Naive thymus-derived CD8-positive, alpha-beta T cell (primary cell): ENCODE results near the gene TTLL11. TPM values are rescaled to one million over a fixed set of nuclear protein-coding genes. Genes with fewer than 3 reads are reported as not detected.

Experiments used
- ATAC-seq, 2 donors: fragments of 150-1000 bp; cut with Tn5 transposase in 1 of 2; sonication (Bioruptor Pico), chemical (Tn5 transposase) in 1 of 2; 1 replicate in 1 of 2; 2 replicates in 1 of 2; pipeline ENCODE4 v1.10.0; 2021; ENCODE audit warnings: mild to moderate bottlenecking in 2 of 2, moderate library complexity in 2 of 2
- POLR2A ChIA-PET: fragments of 350-600 bp; sonication (Branson Sonifier 250); formaldehyde crosslinking; loops from one replicate; lab custom pipeline; 2021; ENCODE audit warnings: antibody characterized with exemption; lab: Charles Lee
- DNase-seq, 10 donors: peaks; one replicate each; pipeline versions ENCODE4 v3.0.0 to v3.0.0-alpha.2; 2020 to 2022
- H3K27ac Mint-ChIP-seq, 10 donors: one replicate each; pipeline ENCODE4 v1.8.0; 2020 to 2022; ENCODE audit warnings: mild to moderate bottlenecking in 10 of 10, mixed read lengths in 10 of 10, moderate library complexity in 4 of 10, inconsistent platforms in 1 of 10
- H3K27me3 Mint-ChIP-seq, 5 donors: one replicate each; pipeline ENCODE4 v1.8.0; 2021 to 2022; ENCODE audit warnings: mixed read lengths in 5 of 5
- H3K36me3 Mint-ChIP-seq, 3 donors: one replicate each; pipeline ENCODE4 v1.8.0; 2020 to 2022; ENCODE audit warnings: mixed read lengths in 3 of 3, mild to moderate bottlenecking in 2 of 3, inconsistent platforms in 1 of 3
- H3K4me1 Mint-ChIP-seq, 4 donors: one replicate each; pipeline ENCODE4 v1.8.0; 2021 to 2022; ENCODE audit warnings: mixed read lengths in 4 of 4
- H3K4me3 Mint-ChIP-seq, 10 donors: one replicate each; pipeline ENCODE4 v1.8.0; 2020 to 2022; ENCODE audit warnings: mild to moderate bottlenecking in 10 of 10, mixed read lengths in 10 of 10, moderate library complexity in 6 of 10, inconsistent platforms in 1 of 10
- H3K9me3 Mint-ChIP-seq, 9 donors: one replicate each; pipeline ENCODE4 v1.8.0; 2020 to 2022; ENCODE audit warnings: mixed read lengths in 9 of 9, mild to moderate bottlenecking in 3 of 9, inconsistent platforms in 1 of 9, moderate library complexity in 1 of 9
- polyA plus RNA-seq, 3 donors: library from polyadenylated mRNA; unstranded; fragments of 300-500 nt; fragmentation: Illumina TruSeq; gene quantifications; one replicate each; pipeline ENCODE4 v1.2.3, GENCODE V29; 2021
- total RNA-seq, 8 experiments: library from RNA in 2 of 8; stranded (reverse) in 2 of 8; gene quantifications; one replicate each; pipeline ENCODE4 v1.2.3 and lab custom pipeline; 2021 to 2026

Gene TTLL11
- total and polyA plus RNA-seq, 5 experiments from 2014 or later: 2.6 to 6.9 (median 3.8) TPM

DNA sequence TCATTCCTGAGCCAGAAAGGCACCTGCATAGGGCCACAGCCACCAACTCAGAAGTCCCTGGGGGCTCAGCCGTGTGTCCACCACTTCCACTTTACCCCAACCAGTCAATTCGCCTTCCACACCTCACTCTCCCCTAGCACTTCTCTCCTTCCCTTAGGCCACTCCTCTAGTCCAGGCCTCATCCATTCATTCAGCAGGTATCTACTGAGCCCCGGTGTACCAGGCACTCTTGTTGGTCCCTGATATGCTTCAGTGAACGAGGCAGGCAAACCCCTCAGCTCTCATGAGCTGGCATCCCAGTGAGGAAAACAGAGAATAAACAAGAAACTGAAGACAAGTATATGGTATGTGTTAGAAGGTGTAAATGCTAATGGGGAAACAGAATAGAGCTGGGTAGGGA, 37.7 kb upstream of the TTLL11 start:
- Mint-ChIP-seq H3K4me3 (no peak overlapping the region), H3K4me1 (peaks cover 5 to 27% (median 18%) of the 10 kb centered on the region in 4 donors), H3K27me3 (peaks cover 9 to 30% (median 15%) of the 10 kb centered on the region in 5 donors), H3K27ac (peak overlapping the region in 5 of 10 donors; percentile 3 to 75 (median 23)), H3K36me3 (no peaks in the 10 kb centered on the region), H3K9me3 (no peaks in the 10 kb centered on the region)
- ATAC-seq (no peak), DNase-seq (no peak)
- POLR2A ChIA-PET: no interaction called here

DNA sequence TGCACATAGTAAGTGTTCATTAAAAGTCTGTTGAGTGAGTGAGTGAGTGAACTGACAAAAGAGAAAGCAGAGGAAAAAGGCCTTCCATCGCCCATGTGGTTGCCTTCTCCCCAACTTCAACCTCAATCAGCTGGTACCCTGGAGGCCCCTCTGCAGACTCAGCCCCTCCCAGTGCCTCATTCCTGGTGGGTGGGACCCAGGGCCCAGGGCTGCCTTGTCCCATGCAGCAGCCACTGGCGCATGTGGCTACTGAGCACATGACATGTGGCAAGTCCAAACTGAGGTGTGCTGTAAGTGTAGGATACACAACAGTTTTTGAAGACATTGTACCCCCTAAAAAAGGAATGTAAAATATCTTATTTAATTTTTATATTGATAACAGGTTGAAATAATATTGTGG, 36.9 kb upstream of the TTLL11 start:
- no peak for ATAC-seq

DNA sequence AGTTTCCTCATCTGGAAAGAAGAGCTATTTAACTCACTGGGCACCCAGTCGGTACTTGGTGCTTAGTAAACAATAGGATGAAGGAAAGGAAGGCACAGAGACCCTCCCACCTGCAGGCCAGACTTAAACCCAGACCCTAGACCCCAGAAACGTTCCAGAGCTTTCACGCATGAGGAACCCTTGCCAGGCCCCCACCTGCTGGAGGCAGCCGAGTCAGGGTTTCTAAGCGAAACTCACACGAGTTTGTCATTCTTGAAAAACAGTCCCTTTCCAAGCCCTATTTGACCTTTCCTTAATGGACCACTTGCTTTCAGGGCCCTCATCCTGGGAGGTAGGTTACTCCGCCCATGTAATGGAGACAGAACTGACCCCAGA, 35.8 kb upstream of the TTLL11 start:
- no peak for ATAC-seq
- POLR2A ChIA-PET: interaction anchor here (1.3 to 4.7 kb wide), 2 partner anchors 30 to 218 kb away, joined by 3 to 22 read pairs; partner anchors contain the start of genes MORN5 and NDUFA8

More for the DNA sequence above, 36.9 kb upstream of the TTLL11 start:
- H3K27me3 Mint-ChIP-seq: peaks cover 13 to 39% (median 22%) of the 10 kb centered on the region in 5 donors
- no peak overlapping the region for H3K4me3 Mint-ChIP-seq
- H3K36me3 Mint-ChIP-seq: no peaks in the 10 kb centered on the region
- POLR2A ChIA-PET: interaction anchor here (0.6 kb wide), 1 partner anchor 16 kb away, joined by 7 read pairs; no protein-coding TSS in a partner anchor
- peaks cover 9 to 31% (median 26%) of the 10 kb centered on the region in 4 donors for H3K4me1 Mint-ChIP-seq
- no peak for DNase-seq
- H3K9me3 Mint-ChIP-seq: no peaks in the 10 kb centered on the region
- H3K27ac Mint-ChIP-seq: peak overlapping the region in 3 of 10 donors; percentile 24 to 65 (median 59)

DNA sequence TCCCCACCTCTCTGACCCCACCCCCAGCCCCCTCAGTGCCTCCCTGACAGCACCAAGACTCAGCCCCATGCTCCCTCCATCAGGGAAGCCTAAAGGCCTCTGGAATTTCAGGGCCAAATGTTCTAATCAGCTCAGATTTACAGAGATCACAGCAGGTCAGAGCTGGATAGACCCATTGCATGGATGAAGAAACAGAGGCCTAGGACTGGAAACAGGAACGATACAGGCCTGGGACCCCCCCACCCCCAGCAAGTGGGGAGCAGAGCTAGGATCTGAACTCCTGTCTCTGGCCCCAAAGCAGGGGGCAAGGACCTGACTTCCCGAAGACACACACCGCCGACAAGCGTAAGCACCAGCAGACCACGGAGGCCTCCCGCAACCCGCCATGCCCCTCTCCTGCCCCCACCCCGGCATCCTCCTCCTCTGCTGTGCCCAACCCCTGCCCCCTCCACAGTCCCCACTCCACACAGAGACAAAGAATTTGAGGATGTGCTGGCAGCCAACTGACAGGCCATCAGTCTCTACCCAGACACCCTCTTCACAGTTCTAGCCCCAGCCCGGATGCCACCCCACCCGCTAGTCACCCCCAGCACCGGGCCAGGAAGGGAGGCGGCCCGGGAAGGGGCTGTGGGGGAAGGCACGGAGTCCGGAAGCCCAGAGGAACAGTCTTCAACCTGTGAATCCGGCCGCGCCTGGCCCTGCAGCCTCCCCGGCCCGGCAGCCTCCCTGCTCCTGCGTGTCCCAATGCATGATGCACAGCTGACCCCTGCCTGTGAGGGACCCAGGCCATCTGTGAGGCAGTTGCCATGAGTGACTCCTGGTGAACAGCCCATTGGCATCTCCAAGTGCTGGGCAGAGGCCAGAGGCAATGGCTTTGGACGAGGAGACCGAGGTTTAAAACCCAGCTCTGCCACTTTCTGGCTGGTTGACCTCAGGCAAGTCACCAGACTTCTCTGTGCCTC, 35.2 kb upstream of the TTLL11 start:
- POLR2A ChIA-PET: interaction anchor here (0.5 to 4.7 kb wide), 5 partner anchors 31 to 222 kb away, joined by 3 to 22 read pairs (median 4); partner anchors contain the start of genes MORN5 and NDUFA8
- peaks cover 13 to 51% (median 30%) of the 10 kb centered on the region in 5 donors for H3K27me3 Mint-ChIP-seq
- H3K9me3 Mint-ChIP-seq: no peaks in the 10 kb centered on the region
- ATAC-seq: peak; percentile 56 to 63
- H3K27ac Mint-ChIP-seq: peak overlapping the region in 5 of 10 donors; percentile 46 to 73 (median 65)
- no peaks in the 10 kb centered on the region for H3K36me3 Mint-ChIP-seq
- DNase-seq: peak in 4 of 10 donors; percentile 14 to 72 (median 24)
- peak overlapping the region in 7 of 10 donors; percentile 5 to 78 (median 39) for H3K4me3 Mint-ChIP-seq
- H3K4me1 Mint-ChIP-seq: peaks cover 9 to 35% (median 28%) of the 10 kb centered on the region in 4 donors

More for the DNA sequence above, 35.8 kb upstream of the TTLL11 start:
- peaks cover 9 to 35% (median 28%) of the 10 kb centered on the region in 4 donors for H3K4me1 Mint-ChIP-seq
- DNase-seq: no peak
- H3K36me3 Mint-ChIP-seq: no peaks in the 10 kb centered on the region
- H3K9me3 Mint-ChIP-seq: no peaks in the 10 kb centered on the region
- H3K27me3 Mint-ChIP-seq: peaks cover 13 to 49% (median 30%) of the 10 kb centered on the region in 5 donors
- H3K27ac Mint-ChIP-seq: peak overlapping the region in 2 of 10 donors; percentile 65 to 73
- peak overlapping the region in 1 of 10 donors; percentile 1 for H3K4me3 Mint-ChIP-seq

DNA sequence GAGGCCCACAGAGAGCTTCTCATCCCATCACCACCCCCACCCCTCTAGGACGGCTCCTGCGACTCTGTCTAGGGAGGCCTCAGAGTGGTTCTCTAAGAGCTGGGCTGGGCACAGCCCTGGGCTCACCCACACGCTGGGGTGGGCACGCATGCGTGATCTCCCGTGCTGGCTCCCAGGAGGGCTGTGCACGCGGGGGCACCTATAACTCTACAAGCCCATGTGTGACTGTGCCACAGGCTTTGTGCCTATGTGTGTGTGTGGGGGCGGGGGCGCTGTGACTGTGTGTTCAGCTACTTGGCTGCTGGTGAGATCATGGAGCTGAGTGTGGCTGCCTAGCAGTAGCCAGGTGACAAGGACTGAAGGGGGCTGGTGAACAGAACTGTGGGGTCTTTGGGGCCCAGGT, 34.3 kb upstream of the TTLL11 start:
- Mint-ChIP-seq H3K4me3 (peak overlapping the region in 5 of 10 donors; percentile 5 to 77 (median 26)), H3K9me3 (no peaks in the 10 kb centered on the region), H3K27ac (peak overlapping the region in 4 of 10 donors; percentile 24 to 73 (median 56)), H3K4me1 (peaks cover 9 to 36% (median 29%) of the 10 kb centered on the region in 4 donors), H3K36me3 (no peaks in the 10 kb centered on the region), H3K27me3 (peaks cover 13 to 51% (median 30%) of the 10 kb centered on the region in 5 donors)
- ATAC-seq (peak in 1 of 2 donors; percentile 22), DNase-seq (peak in 1 of 10 donors; percentile 65)
- POLR2A ChIA-PET: interaction anchor here (0.5 to 4.7 kb wide), 4 partner anchors 31 to 223 kb away, joined by 3 to 22 read pairs (median 12); no protein-coding TSS in a partner anchor

DNA sequence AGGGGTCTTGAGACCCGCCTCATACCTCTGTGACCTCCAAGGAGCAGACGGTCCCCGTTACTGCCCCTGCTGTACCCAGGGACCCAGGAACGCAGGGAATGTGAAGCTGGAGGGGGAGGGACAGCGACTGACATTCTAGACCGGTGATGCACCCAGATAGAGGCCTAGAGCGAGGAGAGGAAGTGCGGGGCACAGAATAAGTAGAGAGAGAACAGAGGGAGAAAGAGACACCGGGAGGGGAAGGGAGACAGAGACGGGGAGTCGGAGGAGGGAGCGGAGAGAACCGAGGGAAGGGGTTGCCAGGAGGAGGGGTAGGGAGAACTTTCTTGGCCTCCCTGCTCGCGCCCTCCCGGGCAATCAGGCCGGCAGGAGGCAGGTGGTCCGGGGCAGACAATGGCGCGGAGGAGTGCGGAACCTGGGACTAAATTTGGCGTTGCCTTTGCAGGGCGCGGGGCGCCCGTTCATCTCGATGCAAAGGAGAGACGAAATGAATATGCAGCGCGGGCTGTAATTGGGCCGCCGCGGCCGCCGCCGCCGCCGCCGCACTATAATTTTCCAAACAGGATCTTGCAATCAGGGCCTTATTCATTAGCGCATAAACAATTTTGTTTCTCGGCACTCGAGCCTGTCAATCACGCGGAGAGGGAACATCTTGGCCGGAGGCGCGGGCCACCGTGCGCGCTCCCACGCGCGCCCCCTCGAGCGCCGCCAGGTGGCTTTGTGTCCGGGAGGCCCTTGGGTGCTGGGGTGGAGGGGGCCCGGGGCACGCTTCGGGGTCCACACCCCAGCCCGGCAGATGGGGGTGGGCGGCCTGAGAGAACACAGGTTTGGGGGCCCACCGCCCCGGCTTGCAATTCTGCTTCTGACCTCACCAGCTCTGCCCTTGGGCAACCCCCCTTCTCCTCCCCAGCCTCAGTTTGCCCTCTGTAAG, 33.5 kb upstream of the TTLL11 start:
- POLR2A ChIA-PET: interaction anchor here (1.4 to 4.7 kb wide), 4 partner anchors 32 to 224 kb away, joined by 3 to 22 read pairs (median 12); no protein-coding TSS in a partner anchor
- no peaks in the 10 kb centered on the region for H3K36me3 Mint-ChIP-seq
- H3K27me3 Mint-ChIP-seq: peaks cover 10 to 45% (median 26%) of the 10 kb centered on the region in 5 donors
- H3K9me3 Mint-ChIP-seq: no peaks in the 10 kb centered on the region
- ATAC-seq: no peak
- peak in 1 of 10 donors; percentile 61 for DNase-seq
- H3K4me3 Mint-ChIP-seq: peak overlapping the region; percentile 65 to 83 (median 76)
- peak overlapping the region in 7 of 10 donors; percentile 28 to 85 (median 51) for H3K27ac Mint-ChIP-seq
- peaks cover 9 to 36% (median 29%) of the 10 kb centered on the region in 4 donors for H3K4me1 Mint-ChIP-seq

DNA sequence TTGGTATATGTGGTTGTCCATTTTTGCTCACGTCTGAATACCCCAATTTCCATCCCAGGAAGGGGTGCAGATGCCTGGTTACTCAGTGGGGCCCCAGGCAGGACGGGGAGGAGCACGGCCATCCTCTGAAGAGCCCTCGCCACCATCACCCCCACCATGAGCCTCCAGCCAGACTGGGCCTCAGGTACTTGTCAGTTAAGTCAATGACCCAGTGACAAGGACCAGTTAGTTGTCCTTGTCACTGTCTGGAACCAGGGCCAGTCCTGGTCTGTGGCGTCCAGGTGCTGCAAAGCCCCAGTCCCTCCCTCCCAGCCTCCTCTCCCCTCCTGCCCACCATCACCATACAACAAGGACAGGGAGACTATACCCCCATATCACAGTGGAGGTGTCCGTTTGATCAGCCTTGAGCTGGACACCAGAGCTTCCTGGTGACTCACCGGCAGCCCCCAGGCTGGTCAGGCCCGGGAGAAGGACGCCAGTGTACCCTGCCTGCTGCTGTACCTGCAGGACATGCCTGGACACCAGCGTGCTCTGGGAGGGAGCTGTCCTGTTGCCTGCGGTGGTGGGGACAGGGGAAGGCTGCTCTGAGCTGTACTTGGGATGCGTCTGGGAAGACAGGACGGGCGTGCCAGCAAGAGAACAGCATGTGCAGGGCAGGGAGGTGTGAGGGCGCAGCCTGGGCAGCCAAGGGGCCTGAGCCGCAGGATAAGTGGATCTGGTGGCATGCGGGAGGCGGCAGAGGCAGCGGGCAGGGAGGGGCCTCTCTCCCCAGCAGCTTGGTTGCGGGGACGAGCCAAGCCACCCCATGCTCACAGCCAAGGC, 32.6 kb upstream of the TTLL11 start:
- DNase-seq: peak in 1 of 10 donors; percentile 58
- Mint-ChIP-seq H3K27ac (peak overlapping the region in 5 of 10 donors; percentile 40 to 66 (median 51)), H3K4me3 (peak overlapping the region in 9 of 10 donors; percentile 58 to 83 (median 81)), H3K36me3 (no peaks in the 10 kb centered on the region), H3K27me3 (peaks cover 10 to 43% (median 24%) of the 10 kb centered on the region in 5 donors), H3K4me1 (peaks cover 9 to 36% (median 29%) of the 10 kb centered on the region in 4 donors), H3K9me3 (no peaks in the 10 kb centered on the region)
- POLR2A ChIA-PET: interaction anchor here (0.5 to 4.7 kb wide), 5 partner anchors 33 to 787 kb away, joined by 3 to 22 read pairs (median 4); partner anchors contain the start of gene ZBTB6
- ATAC-seq: peak; percentile 4 to 6

DNA sequence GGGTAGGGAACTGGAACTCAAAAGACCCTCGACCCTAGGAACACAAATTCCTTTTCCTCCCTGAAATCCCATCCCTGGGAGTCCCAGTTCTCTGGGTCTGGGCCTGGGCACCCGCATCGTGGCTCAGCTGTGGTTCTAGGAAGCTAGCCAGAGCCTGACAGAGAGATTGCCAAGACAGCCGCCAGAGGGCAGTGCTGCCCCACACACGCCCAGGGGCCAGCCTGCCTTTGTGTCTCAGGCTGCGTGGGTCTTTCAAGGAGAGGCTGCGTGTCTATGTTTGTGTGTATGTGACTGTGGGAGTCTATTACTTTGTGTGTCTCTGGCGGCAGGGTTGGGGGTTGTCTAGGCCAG, 32.0 kb upstream of the TTLL11 start:
- Mint-ChIP-seq H3K4me1 (peaks cover 9 to 36% (median 29%) of the 10 kb centered on the region in 4 donors), H3K9me3 (no peaks in the 10 kb centered on the region), H3K27ac (peak overlapping the region in 4 of 10 donors; percentile 9 to 67 (median 44)), H3K4me3 (peak overlapping the region; percentile 40 to 81 (median 62)), H3K36me3 (no peaks in the 10 kb centered on the region), H3K27me3 (peaks cover 10 to 43% (median 22%) of the 10 kb centered on the region in 5 donors)
- ATAC-seq (peak; percentile 78 to 81), DNase-seq (peak; percentile 59 to 89 (median 76))
- POLR2A ChIA-PET: interaction anchor here (0.5 to 4.7 kb wide), 3 partner anchors 222 to 788 kb away, joined by 3 to 22 read pairs (median 21); partner anchors contain the start of gene ZBTB6

DNA sequence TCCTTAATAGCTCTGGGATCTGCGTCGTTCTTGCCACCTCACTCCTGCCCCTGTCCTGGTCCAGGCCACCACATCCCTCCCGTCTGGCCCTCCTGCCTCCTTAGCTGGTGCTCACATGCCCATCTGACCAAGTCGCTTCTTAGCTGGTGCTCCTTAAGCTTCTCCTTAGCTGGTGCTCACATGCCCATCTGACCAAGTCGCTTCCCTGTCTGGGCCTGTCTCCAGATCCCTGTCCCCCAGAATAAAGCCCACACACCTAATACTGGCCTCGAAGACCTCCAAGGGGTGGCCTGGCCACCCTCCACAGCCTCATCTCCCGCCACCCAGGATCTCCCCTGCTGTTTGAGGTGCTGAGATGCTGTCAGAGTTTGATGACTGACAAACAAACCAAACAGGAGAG, 31.4 kb upstream of the TTLL11 start:
- POLR2A ChIA-PET: interaction anchor here (1.1 to 4.7 kb wide), 2 partner anchors 223 to 226 kb away, joined by 3 to 22 read pairs; no protein-coding TSS in a partner anchor
- peak overlapping the region in 1 of 10 donors; percentile 41 for H3K27ac Mint-ChIP-seq
- H3K4me1 Mint-ChIP-seq: peaks cover 9 to 36% (median 28%) of the 10 kb centered on the region in 4 donors
- DNase-seq: peak in 1 of 10 donors; percentile 34
- H3K9me3 Mint-ChIP-seq: no peaks in the 10 kb centered on the region
- peaks cover 10 to 38% (median 22%) of the 10 kb centered on the region in 5 donors for H3K27me3 Mint-ChIP-seq
- ATAC-seq: no peak
- no peak overlapping the region for H3K4me3 Mint-ChIP-seq
- H3K36me3 Mint-ChIP-seq: no peaks in the 10 kb centered on the region

DNA sequence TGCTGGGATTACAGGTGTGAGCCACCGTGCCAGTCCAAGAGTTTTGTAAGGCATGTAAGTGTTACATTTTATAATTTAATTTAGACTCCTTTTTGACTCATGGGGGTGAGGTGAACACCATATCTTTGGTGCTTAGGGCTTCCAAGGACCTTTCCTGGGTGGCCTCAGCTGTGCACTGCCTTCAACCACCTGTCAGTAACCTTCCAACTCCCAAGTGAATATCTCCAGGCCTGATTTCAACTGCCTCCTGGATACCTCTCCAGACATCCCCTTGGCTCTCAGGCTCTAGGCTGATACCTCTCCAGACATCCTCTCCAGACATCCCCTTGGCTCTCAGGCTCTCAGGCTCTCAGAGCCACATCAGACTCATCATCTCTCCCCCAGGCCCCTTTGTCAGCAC, 30.9 kb upstream of the TTLL11 start:
- Mint-ChIP-seq H3K4me1 (peaks cover 9 to 36% (median 28%) of the 10 kb centered on the region in 4 donors), H3K4me3 (no peak overlapping the region), H3K27ac (peak overlapping the region in 1 of 10 donors; percentile 41), H3K36me3 (no peaks in the 10 kb centered on the region), H3K27me3 (peaks cover 10 to 34% (median 22%) of the 10 kb centered on the region in 5 donors), H3K9me3 (no peaks in the 10 kb centered on the region)
- ATAC-seq (no peak), DNase-seq (no peak)
- POLR2A ChIA-PET: interaction anchor here (1.1 kb wide), 1 partner anchor 226 kb away, joined by 3 read pairs; no protein-coding TSS in a partner anchor
